HG03571 (cell line): Measurements from ENCODE around the gene CYSRT1.
A peak's percentile ranks its signal among the peaks of the same experiment; 100 is the strongest.

Source experiments
- ATAC-seq: cut with Tn5 transposase; IDR thresholded peaks from one replicate; pipeline ENCODE4 v1.9.1; 2021; ENCODE audit not compliant: unreplicated experiment

Gene CYSRT1

DNA sequence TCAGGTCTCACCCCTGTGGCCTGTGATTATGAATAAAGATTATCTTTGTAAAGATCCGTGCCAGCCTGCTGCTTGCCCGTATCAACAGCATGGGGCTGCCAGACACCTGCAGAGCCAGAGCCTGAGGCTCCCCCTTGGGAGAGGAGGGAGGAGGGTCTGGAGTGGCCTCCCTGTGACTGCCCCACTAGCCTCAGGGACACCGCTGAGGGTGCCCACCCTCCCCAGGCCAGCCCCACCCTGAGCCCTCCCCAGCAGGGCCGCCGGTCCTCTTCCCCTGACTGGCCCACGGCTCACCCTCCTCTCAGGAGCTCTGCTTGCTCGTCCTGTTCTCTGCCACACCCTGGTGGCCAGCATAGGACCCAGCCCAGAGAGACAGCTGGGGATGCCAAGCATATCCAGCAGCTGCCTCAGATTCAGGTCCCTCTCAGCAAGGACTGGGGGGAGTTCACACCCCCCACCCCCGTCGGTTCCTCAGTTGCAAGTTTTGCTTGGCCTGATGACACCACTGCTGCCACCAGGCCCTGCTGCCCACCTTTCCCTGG is 34.6 kb upstream of the CYSRT1 start:
- no peak for ATAC-seq

DNA sequence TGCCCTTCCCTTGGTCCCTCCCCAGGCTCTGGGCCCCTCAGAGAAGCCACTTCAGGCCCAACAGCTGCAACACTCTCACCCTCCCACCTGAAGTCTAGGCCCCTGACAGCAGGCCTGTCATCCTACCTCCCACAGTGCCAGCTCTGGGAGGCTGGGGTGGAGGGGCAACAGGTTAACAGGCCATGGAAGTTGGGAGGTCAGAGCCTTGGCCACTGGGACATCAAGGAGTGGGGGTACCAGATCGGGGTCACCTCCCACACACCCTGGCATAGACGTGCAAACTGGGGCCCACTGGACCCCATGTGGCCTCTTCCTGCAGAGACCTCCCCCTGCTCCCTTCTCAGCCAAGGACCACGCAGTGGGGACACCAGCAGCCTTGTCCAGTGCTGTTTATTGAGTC is 33.7 kb upstream of the CYSRT1 start:
- ATAC-seq: no peak

DNA sequence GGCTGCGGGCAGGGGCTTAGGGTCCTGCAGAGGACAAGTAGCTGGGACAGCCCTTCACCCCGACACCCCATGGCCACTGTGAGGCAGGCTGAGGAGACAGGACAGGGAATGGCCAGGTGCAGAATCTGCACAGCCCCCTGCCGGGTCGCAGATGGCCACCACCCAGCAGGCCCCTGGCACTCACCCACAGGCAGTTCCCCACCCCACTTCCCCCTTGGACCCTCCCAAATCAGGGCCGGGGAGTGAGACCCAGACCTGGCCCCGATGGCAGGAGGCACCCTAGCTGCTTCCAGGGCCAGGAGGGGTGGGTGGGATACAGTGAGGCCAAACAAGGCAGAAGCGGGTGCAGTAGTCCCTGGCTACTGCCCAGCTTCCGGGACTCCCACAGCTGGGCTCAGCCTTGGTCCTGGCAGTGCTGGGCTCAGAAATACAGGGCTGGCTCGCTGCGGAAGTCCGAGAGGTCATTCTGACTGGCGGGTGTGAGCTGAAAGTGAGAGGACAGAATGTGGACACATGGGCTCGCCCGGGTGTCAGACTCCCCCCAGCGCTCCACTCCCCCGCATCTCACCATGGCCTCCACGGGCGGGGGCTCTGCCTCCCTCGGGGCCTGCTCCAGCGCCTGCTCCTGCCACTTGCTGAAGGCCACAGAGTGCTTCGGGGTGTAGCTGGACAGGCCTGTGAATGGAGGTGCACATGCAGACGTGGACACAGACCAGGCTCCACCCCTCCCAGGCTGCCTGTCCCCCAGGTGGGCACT is 33.1 kb upstream of the CYSRT1 start:
- no peak for ATAC-seq

DNA sequence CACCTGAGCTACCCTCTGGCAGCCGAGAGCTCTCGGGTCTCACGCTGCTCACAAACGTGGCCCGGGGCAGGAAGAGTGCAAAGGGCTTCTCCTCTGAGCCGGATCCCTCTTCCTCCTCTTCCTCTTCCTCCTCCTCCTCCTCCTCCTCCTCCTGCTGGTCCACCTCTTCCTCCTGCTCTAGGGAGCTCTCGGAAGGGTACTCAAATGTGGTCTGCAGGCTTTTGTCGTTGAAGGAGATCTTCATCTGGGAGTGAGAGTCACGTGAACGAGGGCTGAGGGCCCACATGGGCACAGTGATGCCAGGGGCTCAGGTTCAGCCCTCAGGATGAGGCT is 32.6 kb upstream of the CYSRT1 start:
- no peak for ATAC-seq

DNA sequence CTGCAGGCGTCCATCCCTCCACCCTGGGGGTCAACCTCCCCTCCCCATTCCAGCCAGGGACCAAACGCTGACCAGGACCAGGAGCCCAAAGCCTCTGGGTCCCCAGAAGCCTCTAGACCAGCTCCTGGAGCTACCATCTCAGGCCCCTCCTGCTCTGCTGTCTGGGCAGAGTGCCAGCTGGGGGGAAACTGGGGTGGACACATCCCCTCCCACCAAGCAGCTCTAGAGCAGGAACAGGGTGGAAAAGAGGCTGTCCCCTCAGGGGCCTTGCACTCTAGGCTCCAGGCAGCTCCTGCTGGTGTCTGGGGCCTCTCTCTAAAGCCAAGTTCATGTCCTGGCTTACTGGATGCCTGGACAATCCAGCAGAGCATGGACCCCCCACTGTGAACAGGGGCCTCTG is 32.1 kb upstream of the CYSRT1 start:
- ATAC-seq: no peak

DNA sequence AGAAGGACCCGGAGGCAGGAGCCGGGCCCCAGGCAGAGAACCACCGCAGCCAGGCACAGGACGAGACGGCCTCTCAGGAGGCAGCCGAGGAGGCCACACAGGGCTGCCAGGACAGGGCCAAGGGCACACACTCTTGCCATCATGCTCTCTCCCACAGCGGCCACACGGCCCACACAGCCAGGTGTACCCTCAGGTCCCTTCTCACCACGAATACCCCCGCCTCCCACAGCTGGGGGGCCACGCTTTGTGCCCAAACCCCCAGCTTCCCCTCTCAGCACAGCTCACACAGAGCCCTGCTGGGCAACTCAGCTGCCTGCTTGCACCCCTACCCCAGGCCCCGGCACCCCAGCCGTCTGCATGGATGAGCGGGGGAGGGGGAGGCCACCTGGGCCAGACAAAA is 31.2 kb upstream of the CYSRT1 start:
- ATAC-seq: no peak

DNA sequence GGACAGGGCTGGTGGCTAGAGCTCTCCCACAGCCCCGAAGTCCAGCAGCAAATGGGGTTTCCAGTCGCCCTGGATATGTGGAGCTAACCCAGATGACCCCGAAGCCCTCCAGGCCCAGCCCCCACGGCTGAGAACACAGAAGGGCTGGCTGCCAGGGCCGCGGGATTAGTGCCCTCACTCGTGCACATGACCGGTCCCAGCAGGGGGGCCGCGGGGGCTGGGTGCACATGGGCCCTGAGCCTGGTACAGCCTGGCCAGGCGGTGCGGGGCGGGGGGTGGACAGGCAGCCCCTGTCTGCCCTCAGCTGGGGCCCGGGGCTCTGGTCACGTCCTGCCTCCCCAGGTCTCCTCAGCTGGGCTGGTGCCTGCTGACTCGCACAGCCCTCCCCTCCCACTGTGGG is 30.6 kb upstream of the CYSRT1 start:
- ATAC-seq: no peak

DNA sequence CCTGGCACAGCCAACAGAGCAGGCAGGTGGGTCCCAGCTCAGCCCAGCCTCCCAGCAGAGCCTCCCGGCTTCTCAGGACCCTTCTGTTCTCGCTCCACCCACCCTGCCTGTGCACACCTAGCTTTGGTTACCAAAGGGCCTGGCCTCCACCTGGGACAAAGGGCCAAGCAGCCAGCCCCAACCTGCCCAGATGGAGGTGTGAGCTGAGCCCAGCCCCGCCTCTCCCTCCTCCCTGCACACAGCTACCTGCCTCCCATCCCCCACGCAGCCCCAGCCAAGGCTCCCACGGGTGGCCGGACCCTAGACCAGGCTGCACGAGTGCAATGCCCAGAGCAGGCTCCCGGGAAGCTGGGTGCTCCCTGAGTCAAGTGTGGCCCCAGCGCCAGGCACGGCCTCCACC is 30.1 kb upstream of the CYSRT1 start:
- no peak for ATAC-seq

DNA sequence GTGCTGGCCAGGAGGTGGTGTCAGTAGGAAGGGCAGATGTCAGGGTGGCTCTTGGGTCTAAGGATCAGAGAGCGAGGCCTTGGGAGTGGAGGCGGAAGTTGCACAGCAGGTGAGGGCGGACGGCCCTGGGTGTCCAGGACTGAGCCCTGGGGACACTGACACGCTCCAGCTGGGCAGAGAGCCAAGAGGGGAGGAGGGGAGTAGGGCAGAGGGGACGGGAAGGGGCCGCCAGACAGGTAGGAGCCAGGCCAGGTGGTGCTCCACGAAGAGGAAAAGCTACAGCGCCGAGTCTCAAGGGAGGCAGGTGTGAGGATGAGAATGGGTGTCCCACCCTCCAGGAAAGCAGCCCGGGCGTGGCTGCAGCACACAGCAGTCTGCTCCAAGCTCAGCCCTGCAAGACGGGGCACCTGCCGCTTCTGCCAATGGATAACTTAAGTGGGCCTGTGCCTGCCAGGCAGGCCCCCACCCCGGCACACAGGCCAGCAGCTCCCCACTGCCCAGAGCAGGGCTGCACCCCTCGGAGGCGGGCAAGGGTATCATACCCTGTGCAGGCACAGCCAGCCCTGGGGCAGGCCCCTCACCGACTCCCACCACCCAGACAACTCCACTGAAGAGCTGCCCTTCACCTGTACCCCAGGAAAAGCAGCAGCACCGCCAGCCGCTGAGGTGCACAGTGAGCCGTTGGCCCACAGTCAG is 29.3 kb upstream of the CYSRT1 start:
- no peak for ATAC-seq

DNA sequence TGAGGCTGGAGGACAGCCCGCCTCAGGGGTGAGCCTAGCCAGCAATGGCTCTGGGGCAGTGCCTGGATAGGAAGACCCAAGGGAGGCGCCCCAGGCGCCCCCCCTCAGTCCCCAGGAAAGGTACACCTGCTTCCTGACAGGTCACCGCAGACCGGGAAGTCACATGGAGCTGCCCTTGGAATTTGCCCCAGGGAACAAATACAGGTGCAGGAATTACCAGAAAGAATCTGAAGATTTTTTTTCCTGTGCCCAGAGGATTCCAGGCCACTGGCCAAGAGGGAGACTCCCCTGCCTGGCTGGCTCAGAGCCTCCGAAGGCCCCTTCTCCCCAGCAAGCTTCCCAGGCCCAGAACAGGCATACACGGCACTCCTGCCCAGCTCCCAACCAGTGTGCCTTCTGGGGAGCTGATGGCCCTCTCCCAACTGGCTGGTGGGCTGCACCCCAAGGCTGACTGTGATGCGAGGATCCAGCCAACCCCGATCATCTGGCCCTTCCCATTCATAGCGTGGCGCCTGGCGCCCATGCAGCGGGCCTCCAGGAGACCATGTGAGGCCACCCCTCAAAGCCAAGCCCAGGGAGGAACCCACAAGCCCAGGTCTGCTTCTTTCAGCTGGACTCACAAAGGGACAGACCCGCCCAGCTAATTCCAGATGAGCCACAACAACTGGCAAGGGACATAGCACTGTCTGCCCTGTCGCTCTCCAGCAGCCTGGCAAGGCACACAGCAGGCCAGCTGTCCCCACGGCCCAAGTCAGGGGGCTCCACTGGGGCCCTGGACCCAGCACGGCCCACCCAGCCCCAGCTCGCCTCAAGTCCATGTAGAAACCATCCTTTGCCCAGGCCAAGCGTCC is 26.7 kb upstream of the CYSRT1 start:
- no peak for ATAC-seq

DNA sequence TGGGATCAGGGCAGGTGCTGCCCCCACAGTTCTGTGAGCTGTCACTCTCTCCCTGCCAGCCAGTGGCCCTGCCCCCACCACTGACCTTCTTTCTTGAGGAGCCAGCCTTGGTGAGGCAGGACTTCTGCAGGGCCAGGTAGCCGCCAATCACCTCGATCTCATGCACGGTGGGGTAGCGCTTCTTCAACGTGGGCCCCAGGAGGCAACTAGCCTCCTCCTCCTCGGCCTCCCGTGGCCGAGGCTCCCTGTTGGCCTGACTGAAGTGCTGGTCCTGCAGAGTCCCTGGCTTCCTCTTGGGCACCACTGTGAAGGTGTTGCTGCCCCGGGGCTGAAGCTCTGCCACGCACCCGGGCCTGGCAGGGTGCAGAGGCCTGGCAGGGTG is 26.1 kb upstream of the CYSRT1 start:
- ATAC-seq: no peak

DNA sequence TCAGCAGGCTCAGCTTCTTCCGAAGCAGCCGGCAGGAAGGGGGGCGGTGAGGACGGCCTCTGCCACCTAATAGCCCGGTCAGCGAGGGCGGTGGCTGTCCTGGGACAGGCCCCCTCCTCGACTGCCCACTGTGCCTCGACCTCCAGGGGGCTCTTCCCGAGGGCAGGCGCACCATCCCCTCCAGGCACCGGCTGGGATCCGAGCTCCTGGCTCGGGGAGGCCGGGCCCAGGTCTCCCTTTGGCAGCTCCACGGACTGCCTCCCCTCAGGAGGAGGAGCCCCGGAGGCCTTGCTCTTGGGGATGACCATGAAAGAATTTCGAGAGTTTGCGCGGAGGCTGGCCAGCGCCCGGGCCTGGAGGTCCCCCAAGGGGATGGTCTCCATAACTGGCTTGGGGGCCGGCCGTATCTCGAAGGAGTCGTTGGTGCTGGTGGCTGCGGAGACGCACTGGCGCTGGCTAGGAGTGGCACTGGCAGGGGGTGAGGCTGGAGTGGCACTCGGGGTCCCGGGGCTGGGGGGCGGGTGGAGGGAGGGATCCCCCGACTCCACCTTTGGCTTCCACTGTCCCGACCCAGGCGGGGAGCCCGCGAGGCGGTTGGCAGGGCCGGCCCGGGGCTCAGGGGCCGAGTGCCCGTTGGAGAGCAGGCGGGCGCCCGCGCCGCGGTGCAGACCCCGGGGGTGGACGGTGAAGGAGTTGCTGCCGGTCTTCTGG is 25.4 kb upstream of the CYSRT1 start:
- no peak for ATAC-seq

DNA sequence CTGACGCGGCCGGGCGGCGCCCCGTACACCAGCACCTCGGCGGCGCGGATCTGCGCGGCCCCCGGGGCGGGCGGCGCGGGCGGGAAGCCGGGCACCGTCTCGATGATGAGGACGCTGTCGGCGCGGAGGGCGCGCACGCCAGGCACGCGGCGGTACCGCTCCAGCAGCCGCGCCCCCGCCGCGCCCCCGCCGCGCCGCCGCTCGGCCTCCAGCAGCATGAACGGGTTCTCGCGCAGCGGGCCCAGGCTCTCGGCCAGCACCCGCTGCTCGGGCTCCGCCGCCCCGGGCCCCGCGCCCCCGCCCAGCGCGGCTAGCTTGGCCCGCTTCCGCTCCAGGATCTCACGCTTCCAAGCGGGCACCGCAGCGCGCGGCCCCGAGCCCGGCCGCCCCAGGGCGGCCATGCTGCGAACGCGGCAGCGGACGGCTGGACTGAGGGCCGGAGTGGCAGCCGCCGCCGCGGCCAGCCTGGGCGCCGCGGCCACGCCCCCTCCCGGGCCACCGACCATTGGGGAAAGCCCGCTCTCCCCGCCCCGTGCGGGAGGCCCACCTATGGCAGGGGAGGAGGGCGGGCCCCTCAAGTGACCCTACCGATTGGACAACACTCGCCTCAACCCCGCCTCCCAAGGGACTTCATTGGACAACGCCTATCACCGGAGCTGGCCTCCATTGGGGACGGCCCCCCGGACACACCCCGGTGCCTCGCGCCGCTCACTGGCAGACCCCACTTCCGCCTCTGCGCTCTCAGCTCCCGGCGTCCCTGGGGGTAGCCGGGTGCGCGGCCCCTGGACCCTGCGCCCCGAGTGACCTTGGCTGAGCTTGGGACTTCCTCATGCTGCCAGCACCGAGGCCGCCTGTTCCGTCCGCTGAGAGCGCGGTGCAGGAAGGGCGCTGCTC is 24.4 kb upstream of the CYSRT1 start, which contains the start of gene TPRN:
Gene TPRN, minus strand, starts transcription at position 431 of the 894 bp plus-strand sequence. Its CDS starts 30 bp downstream, at position 401.
- peak; percentile 80 for ATAC-seq

DNA sequence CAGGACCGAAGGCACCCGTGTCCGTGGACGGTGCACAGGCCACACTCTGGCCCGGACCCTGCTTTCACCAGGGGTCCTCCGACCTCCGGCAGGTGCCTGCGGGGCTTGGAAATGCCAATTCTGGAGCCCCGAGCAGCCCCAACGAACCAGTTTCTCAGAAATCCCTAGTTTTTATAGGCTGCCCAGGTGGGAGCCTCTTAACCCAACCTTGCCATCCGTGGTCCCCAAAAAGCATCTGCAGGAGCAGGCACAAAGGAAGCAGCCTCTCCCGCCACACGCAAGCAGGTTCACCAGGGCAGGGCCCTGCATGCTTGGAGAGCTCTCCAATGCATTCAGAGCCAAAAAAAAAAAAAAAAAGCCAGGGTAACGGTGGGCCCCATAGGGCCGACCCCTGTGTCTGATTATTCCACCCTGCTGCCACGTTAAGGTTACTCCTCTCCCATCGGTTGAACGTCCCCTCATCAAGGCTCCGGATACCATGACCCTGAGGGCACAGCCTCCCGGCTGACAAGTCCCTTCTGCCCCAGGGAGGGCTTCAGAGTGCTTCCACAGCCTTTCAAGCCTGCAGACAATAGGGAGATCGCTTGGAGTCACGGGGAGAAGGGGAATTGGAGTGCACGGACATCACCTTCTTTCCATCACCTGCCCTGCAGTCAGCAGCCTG is 23.6 kb upstream of the CYSRT1 start:
- no peak for ATAC-seq

DNA sequence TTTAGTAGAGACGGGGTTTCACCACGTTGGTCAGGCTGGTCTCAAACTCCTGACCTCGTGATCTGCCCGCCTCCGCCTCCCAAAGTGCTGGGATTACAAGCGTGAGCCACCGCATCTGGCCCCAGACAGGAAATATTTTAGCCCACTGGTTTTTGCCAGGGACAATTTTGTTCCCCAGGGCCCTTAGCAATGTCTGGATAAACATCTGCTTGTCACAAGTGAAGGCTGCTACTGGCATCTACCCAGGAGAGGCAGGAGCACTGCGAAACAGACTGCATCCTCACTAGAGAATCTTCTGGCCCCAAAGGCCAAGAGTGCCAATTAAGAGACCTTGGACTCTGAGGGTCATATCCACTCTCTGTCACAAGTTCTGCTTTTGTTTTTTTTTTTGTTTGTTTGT is 22.0 kb upstream of the CYSRT1 start:
- ATAC-seq: no peak

DNA sequence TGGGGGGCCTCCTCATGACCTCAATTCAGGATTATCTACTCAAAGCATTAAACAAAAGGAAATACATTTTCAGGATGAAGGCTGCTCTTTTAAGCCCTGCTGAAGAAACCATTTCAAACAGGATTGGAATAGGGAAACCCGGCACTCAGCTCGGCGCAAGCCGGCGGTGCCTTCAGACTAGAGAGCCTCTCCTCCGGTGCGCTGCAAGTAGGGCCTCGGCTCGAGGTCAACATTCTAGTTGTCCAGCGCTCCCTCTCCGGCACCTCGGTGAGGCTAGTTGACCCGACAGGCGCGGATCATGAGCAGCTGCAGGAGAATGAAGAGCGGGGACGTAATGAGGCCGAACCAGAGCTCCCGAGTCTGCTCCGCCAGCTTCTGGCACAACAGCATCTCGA is 20.2 kb upstream of the CYSRT1 start:
- no peak for ATAC-seq

DNA sequence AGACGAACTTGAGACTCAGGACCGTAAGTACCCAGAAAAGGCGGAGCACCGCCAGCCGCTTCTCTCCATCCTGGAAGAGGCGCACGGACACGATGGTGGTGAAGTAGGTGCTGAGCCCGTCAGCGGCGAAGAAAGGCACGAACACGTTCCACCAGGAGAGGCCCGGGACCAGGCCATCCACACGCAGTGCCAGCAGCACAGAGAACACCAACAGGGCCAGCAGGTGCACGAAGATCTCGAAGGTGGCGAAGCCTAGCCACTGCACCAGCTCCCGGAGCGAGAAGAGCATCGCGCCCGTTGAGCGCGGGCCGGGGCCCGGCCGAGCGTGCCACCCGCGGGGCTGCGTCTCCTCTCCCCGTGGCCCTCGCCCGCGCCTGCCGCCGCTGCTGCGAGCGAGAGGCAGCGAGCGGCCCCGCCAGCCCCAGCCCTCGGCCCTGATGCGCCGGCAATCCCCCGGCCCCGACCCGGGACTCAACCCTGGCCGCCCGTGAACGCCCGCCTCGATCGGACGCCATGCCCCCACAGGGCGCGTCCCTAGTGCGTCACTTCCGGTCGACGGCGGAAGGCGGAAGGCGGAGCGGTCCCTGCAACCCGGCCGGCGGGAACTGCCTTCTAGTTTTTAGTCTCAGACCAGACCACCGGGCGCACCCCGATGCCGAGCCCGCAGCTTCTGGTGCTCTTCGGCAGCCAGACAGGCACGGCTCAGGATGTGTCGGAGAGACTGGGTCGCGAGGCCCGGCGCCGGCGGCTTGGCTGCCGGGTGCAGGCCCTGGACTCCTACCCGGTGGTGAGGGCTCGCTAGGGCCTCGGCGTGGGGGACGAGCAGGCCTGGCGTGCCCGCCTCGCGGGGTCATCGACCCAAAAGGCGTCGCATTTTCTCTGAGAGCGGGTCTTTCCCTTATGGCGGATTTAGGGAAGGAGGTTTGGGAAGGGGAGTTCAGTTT is 19.6 kb upstream of the CYSRT1 start, which contains the start of the genes NDOR1 and TMEM203:
Gene NDOR1, plus strand, starts transcription at position 575 of the 944 bp plus-strand sequence. Its CDS starts 78 bp downstream, at position 653.
Gene TMEM203, minus strand, starts transcription at position 523 of the 944 bp plus-strand sequence. Its CDS starts 234 bp downstream, at position 289.
- no peak for ATAC-seq

DNA sequence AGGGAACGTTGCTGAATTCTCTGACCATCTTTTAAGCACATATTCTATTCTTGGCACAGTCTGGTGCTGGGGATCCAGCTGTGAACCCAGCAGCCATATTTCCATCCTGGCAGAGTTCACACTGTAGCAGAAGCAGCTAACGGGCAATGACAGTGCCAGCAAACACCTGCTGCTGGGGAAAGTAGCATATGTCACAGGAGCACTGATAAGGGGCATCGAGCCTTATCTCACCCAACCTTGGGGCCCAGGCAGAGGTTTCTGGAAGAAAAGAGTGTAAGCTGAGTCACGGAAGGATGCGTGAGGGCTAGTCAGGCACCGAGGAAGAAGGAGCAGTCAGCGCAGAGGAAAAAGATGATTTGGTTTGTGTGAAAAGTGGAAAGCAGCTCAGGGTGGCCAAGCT is 18.4 kb upstream of the CYSRT1 start:
- ATAC-seq: no peak
